NCI-H2107 treated with DMSO at 0.1 percent for 48 hours (cell line): ENCODE results near the gene DPY19L1.
"Not testable (repeated sequence)": the region's sequence is repeated elsewhere in the genome, so short reads cannot be mapped to it uniquely, and the experiment has no call there.

Experiments
- DNase-seq: peaks from one replicate; lab custom pipeline; 2025; ENCODE audit not compliant: unreplicated experiment; lab: John Stamatoyannopoulos, UW

Gene DPY19L1

DNA sequence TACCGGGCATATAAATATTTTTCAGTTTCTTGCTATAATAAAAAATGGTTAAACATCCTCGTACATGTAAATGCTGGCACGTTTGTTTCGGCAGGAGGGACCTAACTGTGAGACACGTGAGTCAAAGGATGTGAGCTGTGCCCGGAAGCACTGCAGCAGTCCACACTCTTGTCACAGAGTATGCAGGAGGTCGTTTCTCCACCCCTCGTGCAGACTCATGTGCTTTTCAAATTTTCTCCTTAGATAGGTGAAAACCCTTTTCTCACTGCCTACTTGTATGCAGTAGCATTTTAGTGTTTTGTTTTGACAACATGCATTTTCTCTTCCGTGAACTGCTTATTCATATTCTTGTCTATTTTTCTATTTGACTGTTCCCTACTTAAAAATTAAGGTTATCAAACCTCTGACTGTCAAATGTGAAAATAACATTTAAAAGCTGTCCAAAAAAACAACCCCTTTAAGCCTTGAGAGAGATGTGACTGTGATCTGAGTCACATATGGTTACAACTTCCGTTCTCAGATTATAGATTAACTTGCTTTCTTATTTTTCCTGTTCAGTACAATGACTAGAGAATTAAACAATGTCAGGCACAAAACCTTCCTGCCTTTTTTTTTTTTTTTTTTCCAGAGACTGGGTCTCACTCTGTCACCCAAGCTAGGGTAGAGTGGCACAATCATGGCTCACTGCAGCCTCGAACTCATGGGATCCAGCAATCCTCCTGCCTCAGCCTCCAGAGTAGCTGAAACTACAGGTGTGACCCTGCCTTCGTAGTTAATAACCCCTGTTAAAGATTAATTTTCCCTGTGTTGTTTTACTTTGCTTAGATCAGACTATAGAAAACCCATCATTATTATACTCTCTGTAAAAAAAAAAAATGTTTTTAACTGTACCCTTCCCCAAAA is 45.1 kb downstream of the DPY19L1 start:
- DNase-seq = no peak

DNA sequence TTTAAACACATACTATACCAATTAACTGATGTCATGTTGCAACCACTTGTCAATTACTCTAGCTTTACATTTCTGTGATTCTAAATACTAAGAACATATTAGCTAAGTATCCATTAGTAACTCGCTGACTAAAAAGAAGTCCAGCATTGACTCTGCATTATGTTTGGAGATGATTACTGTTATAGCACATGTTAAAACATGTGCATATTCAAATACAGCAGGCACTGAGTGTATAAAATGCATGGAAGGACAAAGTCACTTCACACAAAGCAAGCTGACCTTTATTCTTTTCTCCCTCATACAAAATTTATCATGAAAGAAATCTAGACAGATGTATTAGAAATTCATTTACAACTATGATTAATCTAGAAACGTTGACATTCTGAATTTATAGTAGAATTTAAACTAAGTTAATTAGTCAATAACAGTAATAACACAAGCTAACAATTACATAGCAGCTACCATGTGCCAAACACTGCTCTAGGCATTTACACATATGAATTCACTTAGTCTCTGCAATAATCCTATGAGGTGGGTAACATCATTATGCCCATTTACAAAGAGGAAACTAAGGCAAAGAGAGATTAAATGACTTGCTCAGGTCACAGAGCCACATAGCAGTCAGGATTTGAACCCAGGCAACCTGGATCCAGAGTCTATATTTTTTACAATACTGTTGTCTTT is 48.7 kb downstream of the DPY19L1 start:
- not testable (repeated sequence) for DNase-seq

DNA sequence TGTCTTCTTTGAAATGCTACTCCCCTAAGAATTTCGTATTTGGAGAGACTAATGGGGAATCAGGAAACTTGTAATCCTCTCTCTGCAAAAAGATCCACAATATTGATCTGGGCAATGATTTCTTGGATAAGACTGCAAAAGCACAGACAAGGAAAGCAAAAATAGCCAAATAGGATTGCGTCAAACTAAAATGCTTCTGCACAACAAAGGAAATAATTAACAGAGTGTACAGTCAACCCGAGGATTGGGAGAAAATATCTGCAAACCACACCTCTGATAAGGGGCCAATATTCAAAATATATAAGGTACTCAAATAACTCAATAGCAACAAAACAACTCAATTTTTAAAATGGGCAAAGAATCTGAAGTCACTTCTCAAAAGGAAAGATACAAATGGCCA is 52.1 kb downstream of the DPY19L1 start:
- not testable (repeated sequence) for DNase-seq

DNA sequence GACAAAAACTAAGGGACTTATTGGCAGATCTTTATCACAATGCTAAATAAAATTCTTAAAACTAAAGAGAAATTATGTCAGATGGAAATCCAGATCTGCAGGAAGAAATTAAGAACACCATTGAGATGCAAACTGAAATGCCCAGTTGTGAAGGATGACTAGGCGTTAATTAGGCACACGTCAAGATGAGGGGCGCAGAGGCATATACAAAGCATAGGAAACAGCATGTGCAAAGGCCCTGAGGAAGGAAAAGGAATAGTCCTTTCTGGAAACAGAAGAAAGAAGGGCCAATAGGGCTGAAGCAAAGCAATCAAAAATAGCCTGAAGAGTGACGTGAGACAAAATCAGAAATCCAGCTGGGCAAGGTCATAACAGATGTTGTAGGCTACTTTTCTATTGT is 53.1 kb downstream of the DPY19L1 start:
- not testable (repeated sequence) for DNase-seq

DNA sequence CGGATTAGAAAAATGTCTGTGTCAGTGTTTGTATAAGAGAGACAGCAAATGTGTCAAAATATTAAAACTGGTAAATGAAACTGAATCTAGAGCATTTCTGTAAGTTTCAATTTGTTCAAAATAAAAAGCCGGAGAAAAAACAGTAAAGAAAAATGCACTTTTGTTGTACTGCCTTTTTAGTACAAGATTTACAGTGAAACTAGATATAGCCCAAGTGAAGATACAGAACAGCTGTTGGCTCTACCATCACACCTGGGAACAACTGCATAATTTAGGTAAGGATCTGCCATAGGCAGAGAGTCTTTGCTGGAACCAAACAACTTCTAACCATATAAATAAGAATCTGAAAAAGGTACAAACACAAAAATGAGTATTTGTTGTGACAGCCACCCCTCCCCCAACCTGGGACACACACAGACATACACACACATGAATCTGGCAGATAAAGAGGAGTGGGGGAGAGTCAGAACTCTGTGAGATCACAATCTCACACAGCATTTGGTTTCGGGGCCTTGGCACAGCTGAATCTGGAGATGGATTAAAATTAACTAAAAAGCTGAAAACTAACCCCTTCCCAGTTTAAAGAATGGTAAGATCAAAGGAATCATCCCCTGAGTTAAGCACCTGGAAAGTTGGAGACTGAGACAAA is 54.8 kb downstream of the DPY19L1 start:
- DNase-seq = no peak

DNA sequence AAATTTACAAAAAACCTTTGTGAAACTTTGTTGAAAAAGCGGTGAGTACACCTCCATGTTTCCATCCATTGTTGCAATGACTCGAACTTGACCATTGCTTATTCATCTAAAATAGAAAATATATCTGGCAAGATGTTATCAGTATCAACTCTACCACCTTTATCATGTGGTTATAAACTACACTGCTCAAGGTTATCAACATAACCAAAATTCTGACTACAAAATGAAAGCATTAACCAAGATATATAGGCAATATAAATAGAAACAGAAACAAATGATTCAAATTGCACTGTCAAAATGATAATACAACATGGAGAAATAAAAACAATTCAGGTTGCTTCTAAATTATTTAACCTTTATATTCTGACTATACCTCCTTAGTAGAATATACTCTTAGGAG is 58.2 kb downstream of the DPY19L1 start:
- not testable (repeated sequence) for DNase-seq

DNA sequence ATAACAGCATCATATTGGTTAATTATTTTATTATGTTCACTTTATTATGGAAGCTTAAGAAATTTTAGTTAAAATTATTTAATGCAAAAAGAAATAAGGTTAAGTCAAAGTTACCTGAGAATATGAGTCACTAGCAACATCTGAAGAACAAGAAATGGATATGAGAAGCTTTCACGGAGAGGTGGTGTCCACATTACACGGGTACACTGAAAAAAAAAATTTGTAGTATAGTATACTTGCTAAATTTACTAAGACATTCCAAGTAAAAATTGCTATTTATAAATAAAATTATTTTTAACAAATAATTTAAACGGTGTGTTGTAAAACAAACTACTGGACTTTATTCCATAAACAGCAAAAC is 63.9 kb downstream of the DPY19L1 start:
- no peak for DNase-seq

DNA sequence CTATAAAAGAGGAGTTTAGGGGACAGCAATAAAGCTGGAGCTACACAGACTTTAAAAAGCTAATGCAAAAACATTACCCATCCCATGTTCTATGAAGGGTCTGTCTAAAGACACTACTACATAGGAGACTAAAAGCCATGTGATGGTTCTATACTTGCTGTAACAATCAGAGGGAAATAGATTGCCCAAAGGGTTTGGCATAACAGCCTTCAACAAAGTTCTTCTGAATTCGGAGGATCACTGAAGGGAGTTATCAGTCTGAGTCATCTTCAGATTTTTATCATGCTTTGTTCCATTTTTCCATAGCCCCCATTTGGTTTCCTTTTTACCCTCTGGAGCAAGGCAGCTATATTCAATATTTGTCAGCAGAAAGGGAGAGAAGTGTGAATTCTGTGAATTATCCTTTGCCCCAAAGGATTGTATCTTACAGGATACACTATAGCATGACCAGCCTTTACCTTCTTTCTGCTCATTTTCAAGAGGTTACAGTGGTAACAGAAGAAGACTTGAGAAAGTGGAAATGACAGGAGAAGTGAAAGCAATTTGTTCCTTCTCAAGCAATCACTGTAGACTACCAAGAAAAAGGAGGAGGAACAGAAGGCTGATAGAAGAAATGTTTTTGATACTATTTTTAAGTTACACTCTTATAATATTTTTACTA is 64.4 kb downstream of the DPY19L1 start:
- not testable (repeated sequence) for DNase-seq

DNA sequence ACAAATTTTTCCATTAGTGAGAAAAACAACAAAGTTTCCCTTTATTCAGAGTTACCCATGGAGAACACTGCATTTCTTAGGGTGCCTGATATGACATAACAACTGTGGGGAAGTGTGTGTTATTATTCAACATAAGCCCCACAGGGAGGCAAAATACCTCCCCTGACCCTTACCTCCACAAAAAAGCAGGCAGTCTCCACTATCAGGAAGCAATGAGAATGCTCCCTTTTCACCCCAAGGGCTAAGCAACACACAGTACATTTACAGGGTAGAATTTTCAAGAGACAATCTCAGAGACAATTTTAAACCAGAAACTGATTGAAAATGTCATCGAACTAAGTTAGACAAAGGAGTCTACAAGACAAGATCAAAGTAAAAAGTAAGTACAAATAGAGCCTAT is 69.5 kb downstream of the DPY19L1 start:
- not testable (repeated sequence) for DNase-seq

DNA sequence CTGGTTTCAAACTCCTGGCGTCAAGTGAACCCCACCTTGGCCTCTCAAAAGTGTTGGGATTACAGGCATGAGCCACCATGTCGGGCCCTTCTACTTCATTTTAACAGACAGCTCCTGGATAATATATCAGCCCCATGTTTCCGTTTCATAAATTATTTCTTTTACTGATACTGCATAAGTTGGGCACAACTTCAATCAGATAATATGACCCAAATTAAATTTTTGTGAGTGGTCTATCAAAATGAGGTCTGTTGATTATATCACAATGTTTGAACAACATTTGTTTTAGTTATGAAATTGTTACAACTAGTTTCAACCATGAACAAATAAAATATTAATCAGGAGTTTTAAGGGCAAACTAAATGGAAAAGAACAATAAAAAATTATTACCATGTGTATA is 70.8 kb downstream of the DPY19L1 start:
- DNase-seq = not testable (repeated sequence)

DNA sequence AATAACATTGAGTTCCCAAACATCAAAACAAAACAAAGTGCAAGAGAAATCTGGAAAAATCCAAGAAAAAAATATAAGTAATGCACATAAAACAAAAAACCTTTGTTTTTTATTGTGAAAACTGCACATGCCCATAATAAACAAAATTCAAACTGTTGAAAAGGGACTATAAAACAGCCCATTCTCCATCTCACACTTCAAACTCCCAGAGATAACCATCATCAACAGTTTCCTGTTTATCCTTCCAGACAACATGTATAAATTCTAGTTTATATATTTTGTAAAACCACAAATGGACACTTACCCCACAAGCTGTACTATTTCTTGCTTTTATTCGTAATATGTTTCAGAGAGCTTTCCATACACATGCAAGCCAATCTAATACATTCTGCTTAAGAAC is 79.3 kb downstream of the DPY19L1 start:
- DNase-seq = no peak

DNA sequence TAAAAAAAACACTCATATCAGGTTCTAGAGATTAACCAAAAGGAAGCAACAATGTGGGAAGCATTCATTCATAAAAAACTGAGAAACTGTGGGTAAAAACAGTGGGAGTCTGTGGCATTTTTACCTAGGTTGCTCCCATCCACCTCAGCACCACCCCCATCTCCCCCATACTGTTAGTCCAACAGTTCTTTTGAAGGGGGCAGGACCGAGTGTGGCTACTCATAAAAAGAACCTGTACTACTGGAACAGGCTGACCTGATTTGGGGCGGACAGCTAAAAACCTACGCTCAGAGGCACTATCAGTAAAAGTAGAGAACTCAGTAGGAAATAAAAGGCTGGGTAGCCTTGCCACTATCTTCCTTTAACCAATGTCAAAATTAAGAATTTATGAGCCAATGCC is 84.5 kb downstream of the DPY19L1 start:
- DNase-seq = no peak

DNA sequence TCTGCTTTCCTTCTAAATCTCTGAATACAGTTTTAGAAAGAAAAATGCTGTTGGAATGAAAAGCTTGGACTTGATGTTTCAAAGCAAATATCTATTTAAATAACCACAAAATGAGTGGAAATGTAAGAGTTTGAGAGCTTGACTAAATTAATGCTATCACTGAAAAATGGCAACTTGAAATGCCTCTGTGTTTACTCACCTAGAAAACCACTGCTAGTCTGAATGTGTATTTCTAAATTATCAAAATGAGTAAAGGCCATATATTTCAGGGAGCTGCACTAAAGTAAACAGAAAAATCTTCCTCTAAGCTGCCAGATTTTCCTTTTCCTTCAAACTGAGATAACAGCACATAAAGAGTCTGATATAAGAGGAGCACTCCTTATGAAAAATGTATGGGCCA is 87.9 kb downstream of the DPY19L1 start:
- DNase-seq = no peak

DNA sequence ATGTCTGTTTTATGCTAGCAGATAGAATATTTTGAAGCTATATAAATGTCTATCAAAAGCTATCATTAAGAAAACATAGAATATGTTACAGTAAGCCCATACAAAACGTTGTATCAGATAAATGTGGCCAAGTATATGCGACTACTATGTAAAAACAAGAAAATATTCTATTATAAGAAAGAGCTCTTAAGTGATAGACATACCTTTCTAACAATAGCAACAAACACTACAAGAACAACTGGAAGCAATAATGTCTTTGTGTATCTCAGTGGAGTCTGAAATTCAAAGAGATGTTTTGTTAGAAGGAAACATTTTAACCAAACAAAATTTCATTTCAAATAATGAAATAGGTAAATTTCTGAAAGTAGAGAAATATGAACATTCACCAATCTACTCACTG is 89.9 kb downstream of the DPY19L1 start:
- DNase-seq = not testable (repeated sequence)

DNA sequence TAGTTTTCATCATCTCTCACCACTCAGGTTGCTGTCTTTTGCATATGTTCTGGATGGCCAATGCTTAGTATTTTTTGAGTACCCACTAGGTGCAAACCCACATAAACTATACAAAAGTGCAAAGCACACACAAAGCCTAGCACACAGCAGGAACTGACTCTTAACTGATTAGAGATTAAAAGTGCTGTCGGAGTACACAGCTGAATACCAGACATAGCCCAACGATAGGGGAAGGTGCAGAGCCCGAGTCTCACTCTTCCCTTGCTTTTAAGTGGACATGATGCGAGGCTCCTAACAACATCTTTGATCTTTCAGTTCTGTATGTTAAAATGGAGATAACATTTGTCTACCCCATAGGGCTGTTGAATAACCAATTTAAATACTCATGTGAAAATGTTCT is 90.8 kb downstream of the DPY19L1 start:
- no peak for DNase-seq

DNA sequence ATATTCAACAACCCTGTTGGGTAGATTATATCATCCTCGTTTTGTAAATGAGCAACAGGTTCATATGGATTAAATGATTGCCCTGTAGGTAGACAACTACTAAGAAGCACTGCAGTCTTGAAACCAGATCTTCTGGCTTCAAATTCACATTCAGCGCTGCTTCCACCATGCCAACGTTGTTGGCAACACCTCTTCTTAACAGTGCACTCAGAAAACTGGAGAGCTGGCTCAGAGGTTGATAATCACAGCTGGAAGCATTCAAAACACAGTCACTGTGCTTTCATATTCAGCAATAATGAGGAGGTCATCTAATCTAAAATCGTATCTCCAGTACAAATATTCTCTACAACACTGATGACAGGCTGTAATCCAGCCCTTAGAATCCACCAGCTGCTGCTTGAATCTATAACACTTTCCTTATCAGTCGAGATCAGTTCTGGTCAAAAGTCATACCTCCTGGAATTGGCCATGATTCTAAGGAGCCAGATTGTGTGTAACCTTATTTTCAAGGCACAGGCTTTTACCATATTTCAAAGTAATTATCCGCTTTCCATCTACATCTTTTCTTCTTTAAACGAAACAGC is 91.3 kb downstream of the DPY19L1 start:
- not testable (repeated sequence) for DNase-seq

DNA sequence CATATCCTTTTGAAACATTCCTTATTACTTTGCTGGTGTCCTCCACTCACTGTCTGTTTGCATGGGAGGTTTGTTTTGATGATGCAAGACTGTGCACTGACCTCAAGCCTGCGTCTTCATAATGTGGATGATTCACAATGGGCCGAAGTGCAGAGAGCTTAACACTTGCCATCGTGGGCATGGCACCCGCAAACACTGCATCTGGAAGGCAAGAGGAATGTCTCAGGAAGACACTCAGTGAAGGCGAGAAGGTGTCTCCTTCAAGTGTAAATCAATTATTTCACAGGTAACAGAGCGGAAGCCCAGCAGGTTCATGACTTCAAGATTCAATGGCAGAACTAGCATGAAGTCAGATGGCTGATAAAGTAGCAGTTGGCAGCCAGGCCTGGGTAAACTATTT is 98.1 kb downstream of the DPY19L1 start:
- no peak for DNase-seq

DNA sequence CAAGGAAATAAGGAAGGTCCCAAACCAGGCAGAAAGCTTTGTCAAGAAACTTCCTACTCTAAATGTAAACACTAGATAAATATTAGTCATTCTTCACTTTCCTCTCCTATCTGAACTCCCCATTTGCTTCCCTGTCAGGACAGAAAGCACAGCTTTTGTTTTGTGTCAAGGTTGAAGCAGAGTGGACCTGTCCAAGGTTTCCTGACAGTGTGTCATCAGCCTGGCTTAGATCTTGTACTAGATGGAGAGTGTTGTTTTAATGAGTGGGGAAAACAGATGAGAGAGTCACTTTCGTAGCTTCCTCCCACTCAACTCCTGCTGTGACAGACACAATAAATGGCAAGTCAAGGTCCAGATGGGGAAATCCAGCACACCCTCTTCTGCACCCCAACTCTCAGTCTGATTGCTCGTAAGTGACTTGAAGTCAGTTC is 101.5 kb downstream of the DPY19L1 start:
- not testable (repeated sequence) for DNase-seq

DNA sequence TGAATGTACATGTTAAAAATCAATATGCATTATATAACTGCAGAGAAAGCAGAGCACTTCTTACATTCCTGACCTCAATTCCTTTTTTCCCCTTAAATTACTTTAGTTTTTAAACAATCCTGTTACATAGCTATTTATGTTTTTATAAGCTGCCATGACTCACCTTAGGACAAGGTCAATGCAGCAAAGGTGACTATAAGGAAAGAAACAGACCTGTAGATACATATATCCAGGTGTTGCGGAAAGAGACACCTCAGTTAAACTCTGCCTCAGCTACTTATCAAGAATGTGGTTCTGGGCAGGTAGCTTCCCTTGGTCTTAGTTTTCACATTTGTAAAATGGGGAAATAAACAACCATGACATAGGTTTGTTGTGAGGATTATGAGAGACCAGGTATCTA is 105.5 kb downstream of the DPY19L1 start:
- DNase-seq = no peak

DNA sequence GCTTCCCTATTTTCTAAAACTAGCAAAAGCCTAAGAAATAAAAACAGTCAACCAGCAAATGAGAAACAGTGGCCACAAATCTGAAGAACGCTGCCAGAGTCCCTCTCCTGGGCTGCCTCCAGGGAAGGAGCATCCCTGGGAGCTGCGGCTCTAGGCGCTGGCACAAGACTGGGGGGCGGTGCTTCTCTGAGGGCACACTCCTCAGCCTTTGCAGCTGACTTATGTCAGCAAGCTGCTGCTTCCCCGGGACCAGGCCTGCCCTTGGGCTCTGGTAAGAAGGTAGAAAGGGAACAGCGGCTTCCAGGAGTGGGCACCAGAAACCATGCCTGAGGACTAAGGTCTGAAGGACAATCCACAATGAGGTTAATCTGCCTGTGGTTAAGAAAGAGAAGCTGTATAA is 107.5 kb downstream of the DPY19L1 start:
- DNase-seq = not testable (repeated sequence)

DNA sequence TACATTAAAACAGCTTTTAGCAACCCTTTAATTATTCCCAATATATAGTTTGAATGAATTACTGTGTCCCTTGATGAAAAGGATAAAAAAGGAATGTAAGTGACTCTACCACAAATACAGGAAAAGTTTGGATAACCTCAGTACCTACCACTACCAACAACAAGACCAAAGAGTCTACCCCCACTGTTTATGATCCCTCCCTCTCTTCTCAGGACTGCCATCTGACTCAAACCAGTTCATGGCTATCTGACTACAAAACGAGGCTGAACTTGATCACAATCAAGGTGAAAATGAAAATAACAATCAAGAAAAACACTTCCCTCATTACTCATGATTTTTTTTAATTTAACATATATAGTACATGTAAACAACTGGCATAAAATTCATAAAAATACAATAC is 108.7 kb downstream of the DPY19L1 start:
- no peak for DNase-seq
